IMR-90 (cell line): Measurements from ENCODE around the gene CLCF1. TPM values are rescaled to one million over a fixed set of nuclear protein-coding genes. Genes with fewer than 3 reads are reported as not detected.

Experiments
- ATAC-seq: fragments of 200-7000 bp; cut with Tn5 transposase; 2 replicates; pipeline ENCODE4 v1.9.1; 2020; ENCODE audit warnings: low read depth, mild to moderate bottlenecking, moderate library complexity
- BruUV-seq: library from RNA; stranded (reverse); fragments of 400-500 nt; replicated peaks from 2 replicates; lab custom pipeline; 2021; lab: Mats Ljungman, UMichigan
- CTCF ChIA-PET: fragments of 300-600 bp; formaldehyde crosslinking; extraction: SDS; loops from one replicate; lab custom pipeline; 2021; ENCODE audit warnings: antibody characterized with exemption; lab: Yijun Ruan, JAX
- POLR2A ChIA-PET: fragments of 300-600 bp; sonication (Branson Sonifier 250); formaldehyde crosslinking; loops from one replicate; lab custom pipeline; 2022; ENCODE audit warnings: antibody characterized with exemption; ENCODE audit not compliant: unreplicated experiment; lab: Charles Lee
- DNase-seq: peaks from one replicate; pipeline ENCODE4 v3.0.0; 2013
- H2AFZ ChIP-seq: replicated peaks from 2 replicates; pipeline ENCODE3; 2013; ENCODE audit warnings: low read length, mild to moderate bottlenecking; ENCODE audit not compliant: poor library complexity
- H2AK5ac ChIP-seq: 2 replicates; pipeline ENCODE4 v1.6.1; 2013; ENCODE audit warnings: low read depth, low read length, inconsistent platforms
- H2AK9ac ChIP-seq: replicated peaks from 2 replicates; pipeline ENCODE3; 2013; ENCODE audit warnings: mild to moderate bottlenecking, low read depth, low read length, moderate library complexity; ENCODE audit not compliant: poor library complexity
- H2BK120ac ChIP-seq: 2 replicates; pipeline ENCODE4 v1.6.1; 2013; ENCODE audit warnings: low read depth, low read length, inconsistent platforms
- H2BK15ac ChIP-seq: 3 replicates; pipeline ENCODE4 v1.6.1; 2013; ENCODE audit warnings: low read depth, low read length, inconsistent platforms
- H2BK20ac ChIP-seq: 2 replicates; pipeline ENCODE4 v1.6.1; 2013; ENCODE audit warnings: low read depth, mild to moderate bottlenecking, inconsistent platforms, low read length, moderate library complexity
- H2BK5ac ChIP-seq: 2 replicates; pipeline ENCODE4 v1.6.1; 2013; ENCODE audit warnings: mild to moderate bottlenecking, low read depth, low read length, inconsistent platforms; ENCODE audit not compliant: poor library complexity, severe bottlenecking
- H3K14ac ChIP-seq: replicated peaks from 2 replicates; pipeline ENCODE4 v1.6.1; 2013; ENCODE audit warnings: low read depth, low read length, inconsistent platforms
- H3K18ac ChIP-seq: 2 replicates; pipeline ENCODE4 v1.6.1; 2013; ENCODE audit warnings: low read depth, low read length, control low read depth
- H3K23ac ChIP-seq: 2 replicates; pipeline ENCODE4 v1.6.1; 2013; ENCODE audit warnings: low read depth, low read length, inconsistent platforms
- H3K27ac ChIP-seq: 2 replicates; pipeline ENCODE4 v1.5.1; 2013; ENCODE audit warnings: mild to moderate bottlenecking, control low read depth, low read length; ENCODE audit not compliant: insufficient read depth
- H3K27me3 ChIP-seq: 2 replicates; pipeline ENCODE4 v1.6.1; 2013; ENCODE audit warnings: low read length; ENCODE audit not compliant: control insufficient read depth, insufficient read depth
- H3K36me3 ChIP-seq: 2 replicates; pipeline ENCODE4 v1.6.1; 2013; ENCODE audit warnings: low read length, mixed read lengths; ENCODE audit not compliant: control insufficient read depth, insufficient read depth
- H3K4ac ChIP-seq: 2 replicates; pipeline ENCODE4 v1.6.1; 2013; ENCODE audit warnings: low read depth, low read length, inconsistent platforms
- H3K4me1 ChIP-seq: 2 replicates; pipeline ENCODE4 v1.6.1; 2013; ENCODE audit warnings: low read length, mixed read lengths; ENCODE audit not compliant: control insufficient read depth, insufficient read depth
- H3K4me2 ChIP-seq: 2 replicates; pipeline ENCODE4 v1.6.1; 2013; ENCODE audit warnings: low read depth, mild to moderate bottlenecking, control low read depth, low read length, moderate library complexity
- H3K4me3 ChIP-seq: 2 replicates; pipeline ENCODE4 v1.5.1; 2013; ENCODE audit warnings: low read depth, mild to moderate bottlenecking, control low read depth, low read length, moderate library complexity; ENCODE audit not compliant: insufficient read depth
- H3K56ac ChIP-seq: 2 replicates; pipeline ENCODE4 v1.6.1; 2013; ENCODE audit warnings: low read length, inconsistent platforms; ENCODE audit not compliant: insufficient read depth; ENCODE audit errors: extremely low read depth
- H3K79me1 ChIP-seq, 2 experiments: 2 replicates each; pipeline ENCODE4 v1.6.1; 2013; ENCODE audit warnings: low read length in 2 of 2, inconsistent platforms in 1 of 2, low read depth in 1 of 2
- H3K9ac ChIP-seq: 2 replicates; pipeline ENCODE4 v1.6.1; 2013; ENCODE audit warnings: low read depth, low read length, control low read depth
- H3K9me1 ChIP-seq: 2 replicates; pipeline ENCODE4 v1.6.1; 2013; ENCODE audit warnings: low read length, inconsistent platforms; ENCODE audit not compliant: insufficient read depth
- H3K9me3 ChIP-seq: 2 replicates; pipeline ENCODE4 v1.6.1; 2013; ENCODE audit warnings: low read length; ENCODE audit not compliant: control insufficient read depth, insufficient read depth
- H4K20me1 ChIP-seq: 2 replicates; pipeline ENCODE4 v1.6.1; 2013; ENCODE audit warnings: low read length, inconsistent platforms; ENCODE audit not compliant: insufficient read depth
- H4K5ac ChIP-seq: 2 replicates; pipeline ENCODE4 v1.6.1; 2013; ENCODE audit warnings: mild to moderate bottlenecking, low read depth, low read length, control low read depth
- H4K8ac ChIP-seq, 2 experiments: 2 replicates each; pipeline ENCODE4 v1.6.1; 2013; ENCODE audit warnings: low read depth in 2 of 2, low read length in 2 of 2, control low read depth in 1 of 2, inconsistent platforms in 1 of 2
- H4K91ac ChIP-seq: 2 replicates; pipeline ENCODE4 v1.6.1; 2013; ENCODE audit warnings: low read depth, low read length, inconsistent platforms; ENCODE audit not compliant: insufficient read depth
- BHLHE40 ChIP-seq: fragments of 150-350 bp; IDR thresholded peaks from 2 replicates; pipeline ENCODE4 v1.6.1; 2016; ENCODE audit warnings: mild to moderate bottlenecking, low read depth, low read length
- CEBPB ChIP-seq: IDR thresholded peaks from 2 replicates; pipeline ENCODE4 v1.6.1; 2012; ENCODE audit warnings: low read depth, low read length, improper control_type of control experiment
- CHD1 ChIP-seq: IDR thresholded peaks from 2 replicates; pipeline ENCODE4 v1.6.1; 2012; ENCODE audit warnings: low read depth, low read length, improper control_type of control experiment
- MXI1 ChIP-seq: IDR thresholded peaks from 2 replicates; pipeline ENCODE4 v1.6.1; 2012; ENCODE audit warnings: low read depth, mild to moderate bottlenecking, low read length, moderate library complexity, borderline replicate concordance
- NFE2L2 ChIP-seq: fragments of 150-350 bp; IDR thresholded peaks from 2 replicates; pipeline ENCODE4 v1.6.1; 2016; ENCODE audit warnings: low read depth, mild to moderate bottlenecking, low read length
- RAD21 ChIP-seq: IDR thresholded peaks from 2 replicates; pipeline ENCODE4 v1.6.1; 2012; ENCODE audit warnings: low read length, improper control_type of control experiment
- RCOR1 ChIP-seq: IDR thresholded peaks from 2 replicates; pipeline ENCODE4 v1.6.1; 2012; ENCODE audit warnings: mild to moderate bottlenecking, low read length, improper control_type of control experiment; ENCODE audit not compliant: insufficient replicate concordance
- RFX5 ChIP-seq: IDR thresholded peaks from 2 replicates; pipeline ENCODE4 v1.8.0; 2012; ENCODE audit warnings: low read depth, mild to moderate bottlenecking, low read length, moderate library complexity
- SMC3 ChIP-seq: fragments of 150-350 bp; IDR thresholded peaks from 2 replicates; pipeline ENCODE4 v1.6.1; 2016; ENCODE audit warnings: low read depth, mild to moderate bottlenecking, antibody characterized with exemption, low read length, moderate library complexity
- WGBS, 2 experiments: methylation state at CpG; one replicate each; pipeline versions ENCODE4 v1.1.5 to v1.1.7; 2013; ENCODE audit warnings: missing lambda C conversion rate in 2 of 2; ENCODE audit not compliant: insufficient read length in 1 of 2; ENCODE audit errors: extremely low coverage in 2 of 2; 5-methylcytosine and 5-hydroxymethylcytosine counted together
- dilution Hi-C: fragments of 300-500 bp; cut with HindIII; formaldehyde crosslinking; loops from one replicate; pipeline ENCODE4 v1.14.3; 2018; ENCODE audit warnings: low sequenced_read_pairs; ENCODE audit not compliant: unreplicated experiment
- in situ Hi-C: fragments of 300-500 bp; cut with MboI; formaldehyde crosslinking; loops from 3 replicates; pipeline ENCODE4 v1.14.3; 2019; ENCODE audit warnings: low sequenced_read_pairs, inconsistent platforms, mixed read lengths
- intact Hi-C: fragments of 100-400 bp; cut with micrococcal nuclease; formaldehyde crosslinking; loops from 2 replicates; pipeline ENCODE4 v1.10.0; 2022
- polyA plus RNA-seq, 3 experiments: library from polyadenylated mRNA; depleted of rRNA; stranded (reverse); fragments of >200 nt; gene quantifications; 2 replicates each; pipeline ENCODE4 v1.2.3, GENCODE V29; 2012; ENCODE audit warnings: low replicate concordance in 1 of 3
- total RNA-seq: library from RNA; depleted of rRNA; stranded (reverse); fragments of >200 nt; gene quantifications from 2 replicates; pipeline ENCODE4 v1.2.3, GENCODE V29; 2012
- TF ChIP-seq, protein P1 (sequence below): conservative IDR thresholded peaks from 2 replicates; pipeline ENCODE4 v1.5.1; 2012; ENCODE audit warnings: mild to moderate bottlenecking, low read depth, low read length, improper control_type of control experiment
- TF ChIP-seq, protein P2 (sequence below): fragments of 150-350 bp; IDR thresholded peaks from 2 replicates; pipeline ENCODE4 v1.6.1; 2017; ENCODE audit warnings: mild to moderate bottlenecking, antibody characterized with exemption, low read length, low read depth
- TF ChIP-seq, protein P3 (sequence below): fragments of 150-350 bp; IDR thresholded peaks from 2 replicates; pipeline ENCODE4 v1.6.1; 2016; ENCODE audit warnings: low read depth, mild to moderate bottlenecking, low read length, moderate library complexity, borderline replicate concordance

CLCF1 gene
- total and polyA plus RNA-seq, 2 of the 4 experiments (the other 2 are of a cell fraction) = 5.6 to 27.8 TPM

DNA sequence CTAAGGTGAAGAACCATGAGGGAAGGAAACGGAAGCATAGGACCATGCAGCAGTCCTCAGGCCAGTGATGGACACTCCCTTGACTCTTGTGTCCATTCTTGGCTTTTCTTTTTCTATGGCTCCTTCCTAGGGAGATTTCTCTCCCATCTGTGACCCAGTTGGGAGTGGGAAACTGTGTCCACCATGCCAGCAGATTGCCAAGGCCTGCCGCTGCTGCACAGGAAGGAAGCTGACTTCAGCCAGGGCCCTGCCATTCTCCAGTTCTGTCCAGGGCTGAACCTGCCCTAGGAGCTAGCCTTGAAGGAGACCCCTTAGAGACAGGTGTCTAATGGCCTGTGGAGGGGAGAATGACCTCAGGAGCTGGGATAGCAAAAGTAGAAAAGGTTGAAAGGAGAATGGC, 52.7 kb downstream of the CLCF1 start:
- CTCF ChIA-PET = interaction anchor here (0.7 kb wide), 2 partner anchors 11 to 62 kb away, joined by 3 read pairs; no protein-coding TSS in a partner anchor
- WGBS, 2 experiments = no CpG with 5 or more reads among the region's 2 CpGs
- Histone ChIP-seq H4K8ac (no peak overlapping the region), H3K36me3 (no peaks in the 10 kb centered on the region), H3K4me2 (no peak overlapping the region), H3K27ac (no peak overlapping the region), H3K4me3 (no peak overlapping the region), H2AK5ac (no peak overlapping the region), H2BK15ac (no peak overlapping the region), H3K9me3 (no peaks in the 10 kb centered on the region), H3K79me1 (no peaks in the 10 kb centered on the region; a peak in 1 of 4 replicates), H3K18ac (no peak overlapping the region), H2BK20ac (no peak overlapping the region), H4K20me1 (peaks cover 6% of the 10 kb centered on the region; the same call in 1 of the 2 replicates), H3K27me3 (no peaks in the 10 kb centered on the region), H3K4ac (no peak overlapping the region), H3K14ac (no peak overlapping the region), H3K56ac (no peak overlapping the region), H2BK5ac (no peak overlapping the region), H4K5ac (no peak overlapping the region), H3K9ac (no peak overlapping the region), H2AK9ac (no peak overlapping the region), H3K9me1 (peaks cover 3% of the 10 kb centered on the region; the same call in 1 of the 2 replicates), H4K91ac (no peak overlapping the region), H2BK120ac (no peak overlapping the region), H3K23ac (no peak overlapping the region), H3K4me1 (0 out of 2 replicates have a peak, but pooled peaks cover 2% of the 10 kb centered on the region), H2AFZ (no peak overlapping the region)
- DNase-seq (no peak), ATAC-seq (no peak)
- dilution Hi-C loops (no loop called here), in situ Hi-C loops (no loop called here), intact Hi-C loops (no loop called here)
- POLR2A ChIA-PET = no interaction called here
- TF ChIP-seq CHD1 (no peak), RAD21 (no peak), RCOR1 (no peak), SMC3 (no peak), BHLHE40 (no peak), NFE2L2 (no peak), MXI1 (no peak), CEBPB (no peak), RFX5 (no peak)
- TF ChIP-seq, protein P1, sequence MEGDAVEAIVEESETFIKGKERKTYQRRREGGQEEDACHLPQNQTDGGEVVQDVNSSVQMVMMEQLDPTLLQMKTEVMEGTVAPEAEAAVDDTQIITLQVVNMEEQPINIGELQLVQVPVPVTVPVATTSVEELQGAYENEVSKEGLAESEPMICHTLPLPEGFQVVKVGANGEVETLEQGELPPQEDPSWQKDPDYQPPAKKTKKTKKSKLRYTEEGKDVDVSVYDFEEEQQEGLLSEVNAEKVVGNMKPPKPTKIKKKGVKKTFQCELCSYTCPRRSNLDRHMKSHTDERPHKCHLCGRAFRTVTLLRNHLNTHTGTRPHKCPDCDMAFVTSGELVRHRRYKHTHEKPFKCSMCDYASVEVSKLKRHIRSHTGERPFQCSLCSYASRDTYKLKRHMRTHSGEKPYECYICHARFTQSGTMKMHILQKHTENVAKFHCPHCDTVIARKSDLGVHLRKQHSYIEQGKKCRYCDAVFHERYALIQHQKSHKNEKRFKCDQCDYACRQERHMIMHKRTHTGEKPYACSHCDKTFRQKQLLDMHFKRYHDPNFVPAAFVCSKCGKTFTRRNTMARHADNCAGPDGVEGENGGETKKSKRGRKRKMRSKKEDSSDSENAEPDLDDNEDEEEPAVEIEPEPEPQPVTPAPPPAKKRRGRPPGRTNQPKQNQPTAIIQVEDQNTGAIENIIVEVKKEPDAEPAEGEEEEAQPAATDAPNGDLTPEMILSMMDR = no peak
- TF ChIP-seq, protein P2, sequence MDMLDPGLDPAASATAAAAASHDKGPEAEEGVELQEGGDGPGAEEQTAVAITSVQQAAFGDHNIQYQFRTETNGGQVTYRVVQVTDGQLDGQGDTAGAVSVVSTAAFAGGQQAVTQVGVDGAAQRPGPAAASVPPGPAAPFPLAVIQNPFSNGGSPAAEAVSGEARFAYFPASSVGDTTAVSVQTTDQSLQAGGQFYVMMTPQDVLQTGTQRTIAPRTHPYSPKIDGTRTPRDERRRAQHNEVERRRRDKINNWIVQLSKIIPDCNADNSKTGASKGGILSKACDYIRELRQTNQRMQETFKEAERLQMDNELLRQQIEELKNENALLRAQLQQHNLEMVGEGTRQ = no peak
- TF ChIP-seq, protein P3, sequence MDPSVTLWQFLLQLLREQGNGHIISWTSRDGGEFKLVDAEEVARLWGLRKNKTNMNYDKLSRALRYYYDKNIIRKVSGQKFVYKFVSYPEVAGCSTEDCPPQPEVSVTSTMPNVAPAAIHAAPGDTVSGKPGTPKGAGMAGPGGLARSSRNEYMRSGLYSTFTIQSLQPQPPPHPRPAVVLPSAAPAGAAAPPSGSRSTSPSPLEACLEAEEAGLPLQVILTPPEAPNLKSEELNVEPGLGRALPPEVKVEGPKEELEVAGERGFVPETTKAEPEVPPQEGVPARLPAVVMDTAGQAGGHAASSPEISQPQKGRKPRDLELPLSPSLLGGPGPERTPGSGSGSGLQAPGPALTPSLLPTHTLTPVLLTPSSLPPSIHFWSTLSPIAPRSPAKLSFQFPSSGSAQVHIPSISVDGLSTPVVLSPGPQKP = no peak
- BruUV-seq = no TSS peak
